ENCODE data around the gene MLIP. TPM values are rescaled to one million over a fixed set of nuclear protein-coding genes. Genes with fewer than 3 reads are reported as not detected.

MLIP gene
- total RNA-seq, 2 donors from 2014 or later = under 0.01 to 0.33 TPM

DNA sequence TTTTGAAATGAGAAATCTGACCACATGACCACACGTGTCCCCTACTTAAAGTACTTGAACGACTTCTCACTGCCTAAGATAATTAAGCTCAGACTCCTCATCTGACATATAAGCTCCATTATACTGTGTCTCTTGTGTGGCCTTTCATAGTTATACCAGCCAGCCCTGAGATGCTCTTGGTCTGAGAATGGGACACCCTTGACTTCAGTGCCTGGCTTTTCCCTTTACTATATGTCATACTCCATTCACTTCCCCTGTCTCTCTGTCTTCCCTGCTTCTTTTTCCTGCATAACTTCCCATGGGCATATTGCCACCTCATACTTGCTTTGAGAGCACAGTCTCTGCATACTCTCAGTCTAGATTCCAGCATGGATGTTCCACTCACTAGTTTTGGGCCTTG is 143.6 kb downstream of the MLIP start:
- no peak for DNase-seq
- intact Hi-C loops (cut with DNase I) = no loop called here
- Histone ChIP-seq H3K36me3 (replicated peaks in 1 of 2; ENCODE audit: insufficient read depth in 1 of 2, low read depth in 2 of 2) (no peaks in the 10 kb centered on the region), H3K9me3 (no peaks in the 10 kb centered on the region), H3K4me1 (no peaks in the 10 kb centered on the region), H3K27me3 (no peaks in the 10 kb centered on the region), H3K4me3 (no peak overlapping the region), H3K27ac (no peak overlapping the region)
- TF ChIP-seq, protein P1, sequence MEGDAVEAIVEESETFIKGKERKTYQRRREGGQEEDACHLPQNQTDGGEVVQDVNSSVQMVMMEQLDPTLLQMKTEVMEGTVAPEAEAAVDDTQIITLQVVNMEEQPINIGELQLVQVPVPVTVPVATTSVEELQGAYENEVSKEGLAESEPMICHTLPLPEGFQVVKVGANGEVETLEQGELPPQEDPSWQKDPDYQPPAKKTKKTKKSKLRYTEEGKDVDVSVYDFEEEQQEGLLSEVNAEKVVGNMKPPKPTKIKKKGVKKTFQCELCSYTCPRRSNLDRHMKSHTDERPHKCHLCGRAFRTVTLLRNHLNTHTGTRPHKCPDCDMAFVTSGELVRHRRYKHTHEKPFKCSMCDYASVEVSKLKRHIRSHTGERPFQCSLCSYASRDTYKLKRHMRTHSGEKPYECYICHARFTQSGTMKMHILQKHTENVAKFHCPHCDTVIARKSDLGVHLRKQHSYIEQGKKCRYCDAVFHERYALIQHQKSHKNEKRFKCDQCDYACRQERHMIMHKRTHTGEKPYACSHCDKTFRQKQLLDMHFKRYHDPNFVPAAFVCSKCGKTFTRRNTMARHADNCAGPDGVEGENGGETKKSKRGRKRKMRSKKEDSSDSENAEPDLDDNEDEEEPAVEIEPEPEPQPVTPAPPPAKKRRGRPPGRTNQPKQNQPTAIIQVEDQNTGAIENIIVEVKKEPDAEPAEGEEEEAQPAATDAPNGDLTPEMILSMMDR (IDR thresholded peaks at IDR 0.05) = no peak
- no peak for TF ChIP-seq POLR2A (IDR thresholded peaks at IDR 0.05)
- WGBS, 2 donors = 56 to 57% methylated on average over 2 of the region's 2 CpGs
- no peak for ATAC-seq

DNA sequence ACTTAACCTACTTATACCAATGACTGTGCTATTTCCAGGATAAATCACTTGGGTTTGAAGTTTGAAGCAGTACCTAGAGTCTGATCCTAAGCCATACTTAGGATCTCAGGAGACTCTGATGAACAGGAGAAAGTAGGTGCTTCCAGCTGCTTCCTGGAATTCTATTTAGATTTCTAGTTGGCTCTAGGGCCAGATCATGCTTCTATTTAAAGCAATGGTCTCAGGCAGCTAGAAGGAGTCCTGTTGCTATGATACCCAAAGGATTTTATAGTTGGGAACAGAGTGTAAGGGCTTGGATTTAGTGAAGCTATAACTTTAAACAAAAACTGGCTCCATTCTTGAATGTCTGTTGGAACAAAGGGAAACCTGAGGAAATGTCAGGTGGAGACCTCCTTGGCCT is 144.6 kb downstream of the MLIP start:
- Histone ChIP-seq H3K4me1 (no peaks in the 10 kb centered on the region), H3K9me3 (no peaks in the 10 kb centered on the region), H3K27me3 (no peaks in the 10 kb centered on the region), H3K36me3 (replicated peaks in 1 of 2; ENCODE audit: insufficient read depth in 1 of 2, low read depth in 2 of 2) (no peaks in the 10 kb centered on the region), H3K27ac (no peak overlapping the region), H3K4me3 (no peak overlapping the region)
- TF ChIP-seq POLR2A (IDR thresholded peaks at IDR 0.05) = no peak
- TF ChIP-seq, protein P1 (IDR thresholded peaks at IDR 0.05) = no peak
- intact Hi-C loops (cut with DNase I) = no loop called here
- ATAC-seq = no peak
- DNase-seq = no peak

DNA sequence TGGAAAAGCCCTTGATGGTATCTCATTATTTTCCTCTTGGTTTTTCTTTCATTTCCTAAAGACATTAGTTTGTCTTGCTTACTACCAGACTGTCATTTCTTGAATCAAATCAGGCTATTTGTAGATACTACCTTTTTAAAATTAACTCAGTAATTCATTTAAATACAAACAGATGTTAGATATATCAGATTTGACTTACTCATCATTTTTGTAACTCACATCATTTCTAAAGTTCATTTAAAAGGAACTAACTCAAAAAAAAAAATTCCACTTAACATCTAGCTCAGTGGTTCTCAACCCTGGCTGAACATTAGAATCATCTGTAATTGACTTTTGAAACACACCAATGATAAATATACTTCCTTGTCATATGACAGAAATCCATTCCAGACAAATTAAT is 148.8 kb downstream of the MLIP start:
- ATAC-seq (no peak), DNase-seq (no peak)
- Histone ChIP-seq H3K4me3 (no peak overlapping the region), H3K4me1 (no peaks in the 10 kb centered on the region), H3K9me3 (no peaks in the 10 kb centered on the region), H3K36me3 (replicated peaks in 1 of 2; ENCODE audit: insufficient read depth in 1 of 2, low read depth in 2 of 2) (no peaks in the 10 kb centered on the region), H3K27me3 (no peaks in the 10 kb centered on the region), H3K27ac (no peak overlapping the region)
- intact Hi-C loops (cut with DNase I) = no loop called here
- TF ChIP-seq, protein P1 (IDR thresholded peaks at IDR 0.05) = no peak
- TF ChIP-seq POLR2A (IDR thresholded peaks at IDR 0.05) = no peak

DNA sequence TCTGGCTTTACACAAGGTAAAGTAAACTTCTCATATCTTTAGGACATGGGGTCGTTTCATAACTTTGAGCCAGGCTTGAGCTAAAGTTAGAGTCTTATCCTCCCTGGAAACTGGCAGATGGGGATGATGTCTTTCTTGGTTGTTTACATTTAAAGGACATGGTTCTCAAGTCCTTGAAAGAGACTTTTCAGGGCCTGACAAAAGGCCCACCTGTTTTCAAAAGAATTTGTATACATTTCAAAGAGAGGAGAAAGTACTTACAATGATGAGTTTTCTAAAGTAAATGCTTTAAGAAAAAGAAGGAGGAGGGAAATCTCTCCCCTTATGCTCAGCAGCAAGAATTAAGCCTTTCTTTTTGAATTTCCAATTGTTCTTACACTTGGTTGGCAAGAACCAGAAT is 151.3 kb downstream of the MLIP start:
- WGBS, 2 donors = 26 to 42% methylated on average over 1 of the region's 1 CpG
- Histone ChIP-seq H3K27me3 (no peaks in the 10 kb centered on the region), H3K4me1 (no peaks in the 10 kb centered on the region), H3K27ac (no peak overlapping the region), H3K9me3 (no peaks in the 10 kb centered on the region), H3K36me3 (replicated peaks in 1 of 2; ENCODE audit: insufficient read depth in 1 of 2, low read depth in 2 of 2) (no peaks in the 10 kb centered on the region), H3K4me3 (no peak overlapping the region)
- TF ChIP-seq, protein P1 (IDR thresholded peaks at IDR 0.05) = no peak
- TF ChIP-seq POLR2A (IDR thresholded peaks at IDR 0.05) = no peak
- DNase-seq (no peak), ATAC-seq (no peak)
- intact Hi-C loops (cut with DNase I) = no loop called here

DNA sequence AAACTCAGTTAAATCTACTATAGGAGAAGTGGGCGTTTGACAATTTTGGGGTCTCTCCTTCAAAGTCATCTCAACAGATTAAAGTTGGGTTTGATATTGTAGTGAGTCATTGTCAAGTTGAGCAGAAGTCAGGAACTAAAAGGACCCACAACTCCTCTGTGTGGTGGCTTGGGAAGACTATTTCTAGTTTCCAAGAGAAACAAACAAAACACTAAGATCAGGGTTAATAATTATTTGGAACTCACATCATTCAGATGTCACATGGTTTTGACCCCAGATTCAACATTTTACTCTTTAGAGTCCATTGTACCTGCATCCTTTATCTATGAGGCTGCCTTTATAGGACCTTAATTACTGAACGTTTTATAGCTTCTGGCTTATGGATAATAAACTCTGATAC is 151.7 kb downstream of the MLIP start:
- 24 to 35% methylated on average over 2 of the region's 2 CpGs for WGBS, 2 donors
- ATAC-seq = no peak
- Histone ChIP-seq H3K4me1 (no peaks in the 10 kb centered on the region), H3K4me3 (no peak overlapping the region), H3K9me3 (no peaks in the 10 kb centered on the region), H3K36me3 (replicated peaks in 1 of 2; ENCODE audit: insufficient read depth in 1 of 2, low read depth in 2 of 2) (no peaks in the 10 kb centered on the region), H3K27me3 (no peaks in the 10 kb centered on the region), H3K27ac (no peak overlapping the region)
- intact Hi-C loops (cut with DNase I) = no loop called here
- TF ChIP-seq POLR2A (IDR thresholded peaks at IDR 0.05) = no peak
- TF ChIP-seq, protein P1 (IDR thresholded peaks at IDR 0.05) = no peak
- DNase-seq = no peak

Measured in body of pancreas (tissue), 4 donors.